Keratinocyte (primary cell): ENCODE data around the gene TCN1. TPM values are rescaled to one million over a fixed set of nuclear protein-coding genes. Genes with fewer than 3 reads are reported as not detected.
"Not testable (repeated sequence)": the region's sequence is repeated elsewhere in the genome, so short reads cannot be mapped to it uniquely, and the experiment has no call there.

Experiments
- DNase-seq: peaks from one replicate; pipeline ENCODE4 v3.0.0-alpha.2; 2011; ENCODE audit warnings: low read depth, missing footprints, low spot score
- FAIRE-seq: peaks from 2 replicates; lab custom pipeline; 2011; peaks lifted over from hg19 to GRCh38; lab: Jason Lieb, UNC
- H2AFZ ChIP-seq: 2 replicates; pipeline ENCODE4 v1.6.0; 2012; ENCODE audit warnings: low read length, control low read depth, inconsistent platforms; ENCODE audit not compliant: control insufficient read depth
- H3K27ac ChIP-seq: 2 replicates; pipeline ENCODE4 v1.5.1; 2011; ENCODE audit warnings: low read length; ENCODE audit not compliant: control insufficient read depth, insufficient read depth
- H3K27me3 ChIP-seq: 3 replicates; pipeline ENCODE4 v1.6.0; 2011; ENCODE audit warnings: low read length; ENCODE audit not compliant: control insufficient read depth, insufficient read depth; ENCODE audit errors: extremely low read depth
- H3K36me3 ChIP-seq, 2 experiments: 2 replicates in 1 of 2; 3 replicates in 1 of 2; pipeline ENCODE4 v1.5.1; 2011; ENCODE audit warnings: low read length in 2 of 2, mild to moderate bottlenecking in 1 of 2; ENCODE audit not compliant: control insufficient read depth in 2 of 2, insufficient read depth in 2 of 2; ENCODE audit errors: extremely low read depth in 1 of 2
- H3K4me1 ChIP-seq: 3 replicates; pipeline ENCODE4 v1.5.1; 2011; ENCODE audit warnings: low read length; ENCODE audit not compliant: control insufficient read depth, insufficient read depth; ENCODE audit errors: extremely low read depth
- H3K4me2 ChIP-seq: 3 replicates; pipeline ENCODE4 v1.6.0; 2011; ENCODE audit warnings: low read depth, low read length; ENCODE audit not compliant: control insufficient read depth, insufficient read depth; ENCODE audit errors: extremely low read depth
- H3K4me3 ChIP-seq, 3 experiments: fragments of 200-600 bp in 1 of 3; sonication (generic) in 1 of 3; 2 replicates in 2 of 3; 3 replicates in 1 of 3; pipeline ENCODE4 v1.5.1; 2011 to 2016; ENCODE audit warnings: low read length in 3 of 3, mild to moderate bottlenecking in 3 of 3, control low read depth in 2 of 3, inconsistent platforms in 1 of 3, low read depth in 1 of 3, mixed read lengths in 1 of 3, mixed run types in 1 of 3, moderate library complexity in 1 of 3; ENCODE audit not compliant: control insufficient read depth in 2 of 3, insufficient read depth in 2 of 3; ENCODE audit errors: extremely low read depth in 1 of 3
- H3K79me2 ChIP-seq: 2 replicates; pipeline ENCODE4 v1.6.0; 2012; ENCODE audit warnings: low read length; ENCODE audit not compliant: control insufficient read depth, insufficient read depth
- H3K9ac ChIP-seq: 3 replicates; pipeline ENCODE4 v1.6.0; 2011; ENCODE audit warnings: low read length; ENCODE audit not compliant: control insufficient read depth, insufficient read depth; ENCODE audit errors: extremely low read depth
- H3K9me1 ChIP-seq: 3 replicates; pipeline ENCODE4 v1.6.0; 2011; ENCODE audit warnings: low read length; ENCODE audit not compliant: control insufficient read depth, insufficient read depth; ENCODE audit errors: extremely low read depth
- H3K9me3 ChIP-seq: 2 replicates; pipeline ENCODE4 v1.5.1; 2012; ENCODE audit warnings: low read depth, low read length; ENCODE audit not compliant: control insufficient read depth
- H4K20me1 ChIP-seq: 3 replicates; pipeline ENCODE4 v1.6.0; 2011; ENCODE audit warnings: low read length; ENCODE audit not compliant: control insufficient read depth, insufficient read depth; ENCODE audit errors: extremely low read depth
- CTCF ChIP-seq, 3 experiments: IDR thresholded peaks in 1 of 3; conservative IDR thresholded peaks in 1 of 3; optimal IDR thresholded peaks in 1 of 3; 2 replicates in 2 of 3; 3 replicates in 1 of 3; pipeline versions ENCODE3 to v1.5.1; 2011; ENCODE audit warnings: low read length in 3 of 3, mild to moderate bottlenecking in 3 of 3, moderate library complexity in 2 of 3, control low read depth in 1 of 3, inconsistent platforms in 1 of 3; ENCODE audit not compliant: insufficient read depth in 2 of 3; ENCODE audit errors: extremely low read depth in 1 of 3
- EZH2 ChIP-seq: IDR thresholded peaks from one replicate; pipeline ENCODE4 v1.6.1; 2012; ENCODE audit warnings: inconsistent platforms, mild to moderate bottlenecking, low read length, moderate library complexity
- dilution Hi-C: fragments of 300-500 bp; cut with MboI; formaldehyde crosslinking; loops from one replicate; pipeline ENCODE4 v1.7.0; 2020; ENCODE audit warnings: low sequenced_read_pairs; ENCODE audit not compliant: extremely low pct_ligation_motif_present
- polyA plus RNA-seq, 5 experiments: library from polyadenylated mRNA; depleted of rRNA in 3 of 5; stranded (reverse) in 3 of 5; stranded (forward) in 1 of 5; unstranded in 1 of 5; fragments of >200 nt; gene quantifications; 1 replicate in 1 of 5; 2 replicates in 3 of 5; 3 replicates in 1 of 5; pipeline versions ENCODE4 v1.2.1 to v1.2.3, GENCODE V29; 2011 to 2012; ENCODE audit warnings: missing spikeins in 2 of 5, low read depth in 1 of 5, low replicate concordance in 1 of 5

Gene TCN1
- polyA plus RNA-seq, 1 donor (not counting 4 experiments of a cell fraction or from before 2014, with no cell fraction given), result 3.7 TPM

GRCh38 chr11:59818572-59818971 lies 47.7 kb downstream of the TCN1 start:
- Histone ChIP-seq H3K4me2 (no peak overlapping the region), H2AFZ (no peak overlapping the region), H3K36me3 (no peaks in the 10 kb centered on the region), H3K4me3 (no peak overlapping the region), H3K27ac (no peak overlapping the region), H4K20me1 (no peaks in the 10 kb centered on the region), H3K27me3 (no peaks in the 10 kb centered on the region), H3K9me3 (no peaks in the 10 kb centered on the region), H3K79me2 (no peaks in the 10 kb centered on the region), H3K9ac (no peak overlapping the region), H3K4me1 (no peaks in the 10 kb centered on the region), H3K9me1 (no peaks in the 10 kb centered on the region)
- no peak for DNase-seq
- dilution Hi-C loops, result no loop called here
- FAIRE-seq, result no peak
- no peak for TF ChIP-seq CTCF (optimal IDR thresholded peaks at IDR 0.05 in 1 of 3, IDR thresholded peaks at IDR 0.05 in 1 of 3, conservative IDR thresholded peaks at IDR 0.05 in 1 of 3; ENCODE audit: extremely low read depth in 1 of 3, insufficient read depth in 2 of 3, low read length in 3 of 3)
- no peak for TF ChIP-seq EZH2

DNA sequence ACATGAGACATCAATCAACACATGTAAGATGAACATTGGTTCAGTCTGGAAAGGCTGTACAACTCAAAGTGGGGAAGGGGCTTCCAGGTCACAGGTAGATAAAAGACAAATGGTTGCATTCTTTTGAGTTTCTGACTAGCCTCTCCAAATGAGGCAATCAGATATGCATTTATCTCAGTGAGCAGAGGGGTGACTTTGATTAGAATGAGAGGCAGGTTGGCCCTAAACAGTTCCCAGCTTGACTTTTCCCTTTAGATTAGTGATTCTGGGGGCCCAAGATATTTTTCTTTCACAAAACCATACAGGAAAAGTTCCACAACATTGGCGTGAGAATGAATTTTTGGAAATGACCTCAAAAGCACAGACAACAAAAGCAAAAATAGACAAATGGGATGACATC lies 49.9 kb downstream of the TCN1 start:
- H3K9me3 ChIP-seq, H3K79me2 ChIP-seq, H4K20me1 ChIP-seq, H3K4me2 ChIP-seq, H2AFZ ChIP-seq, H3K4me3 ChIP-seq, DNase-seq, H3K27me3 ChIP-seq, H3K9me1 ChIP-seq, H3K4me1 ChIP-seq, H3K36me3 ChIP-seq, FAIRE-seq, dilution Hi-C loops, H3K27ac ChIP-seq, H3K9ac ChIP-seq: not testable (repeated sequence)

DNA sequence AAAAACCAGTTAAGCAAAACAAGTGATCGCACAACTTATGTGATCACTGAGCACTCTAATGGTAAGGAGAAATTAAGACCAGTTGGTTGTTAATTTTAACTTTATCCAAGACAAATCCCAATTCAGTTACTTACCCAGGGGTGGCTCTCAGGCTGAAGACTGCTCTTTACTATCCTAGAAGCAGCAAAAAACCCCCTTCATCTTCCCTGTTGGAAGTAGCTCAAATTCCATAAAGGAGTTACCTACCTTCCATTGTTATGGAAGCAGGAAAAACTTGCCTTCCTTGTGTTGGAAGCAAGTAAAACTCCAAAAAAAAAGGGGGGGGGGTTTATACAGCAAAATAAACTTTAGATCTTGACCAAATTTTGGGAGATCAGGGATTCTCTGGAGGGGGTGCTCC lies 50.5 kb downstream of the TCN1 start:
- DNase-seq (no peak), FAIRE-seq (no peak)
- Histone ChIP-seq H3K9me1 (no peaks in the 10 kb centered on the region), H3K9me3 (no peaks in the 10 kb centered on the region), H3K79me2 (no peaks in the 10 kb centered on the region), H3K4me2 (no peak overlapping the region), H3K27ac (no peak overlapping the region), H3K27me3 (no peaks in the 10 kb centered on the region), H2AFZ (no peak overlapping the region), H3K4me3 (no peak overlapping the region), H3K9ac (no peak overlapping the region), H3K36me3 (no peaks in the 10 kb centered on the region), H3K4me1 (peaks cover 5% of the 10 kb centered on the region), H4K20me1 (no peaks in the 10 kb centered on the region)
- dilution Hi-C loops, result no loop called here
- TF ChIP-seq EZH2, result no peak
- no peak for TF ChIP-seq CTCF (optimal IDR thresholded peaks at IDR 0.05 in 1 of 3, IDR thresholded peaks at IDR 0.05 in 1 of 3, conservative IDR thresholded peaks at IDR 0.05 in 1 of 3; ENCODE audit: extremely low read depth in 1 of 3, insufficient read depth in 2 of 3, low read length in 3 of 3)
